Type B pancreatic cell (in vitro differentiated cells): ENCODE results near the gene OLIG1. TPM values are rescaled to one million over a fixed set of nuclear protein-coding genes. Genes with fewer than 3 reads are reported as not detected.

Experiments used
- DNase-seq: peaks from one replicate; pipeline ENCODE4 v3.0.0; 2021; ENCODE audit warnings: mixed read lengths; ENCODE audit not compliant: unreplicated experiment; ENCODE audit errors: extremely low spot score
- H3K27ac Mint-ChIP-seq: 2 replicates; pipeline ENCODE4 v1.8.0; 2021; ENCODE audit warnings: mild to moderate bottlenecking, mixed read lengths
- H3K27me3 Mint-ChIP-seq: 2 replicates; pipeline ENCODE4 v1.8.0; 2021; ENCODE audit warnings: mixed read lengths
- H3K36me3 Mint-ChIP-seq: 2 replicates; pipeline ENCODE4 v1.8.0; 2021; ENCODE audit warnings: mixed read lengths
- H3K4me1 Mint-ChIP-seq: one replicate; pipeline ENCODE4 v1.8.0; 2021; ENCODE audit warnings: mixed read lengths; ENCODE audit not compliant: unreplicated experiment
- H3K4me3 Mint-ChIP-seq: 2 replicates; pipeline ENCODE4 v1.8.0; 2021; ENCODE audit warnings: mild to moderate bottlenecking, mixed read lengths
- H3K9me3 Mint-ChIP-seq: 2 replicates; pipeline ENCODE4 v1.8.0; 2021; ENCODE audit warnings: mixed read lengths
- total RNA-seq: library from RNA; stranded (reverse); gene quantifications from 2 replicates; pipeline ENCODE4 v1.2.1, GENCODE V29; 2021; ENCODE audit warnings: low replicate concordance
- TF ChIP-seq, protein P1 (sequence below): fragments of 200-600 bp; sonication (generic); conservative IDR thresholded peaks from 2 replicates; pipeline ENCODE4 v1.5.0; 2021; ENCODE audit warnings: antibody characterized with exemption, mild to moderate bottlenecking

Gene OLIG1
- total RNA-seq, 1 donor from 2014 or later, result 2.8 TPM

DNA sequence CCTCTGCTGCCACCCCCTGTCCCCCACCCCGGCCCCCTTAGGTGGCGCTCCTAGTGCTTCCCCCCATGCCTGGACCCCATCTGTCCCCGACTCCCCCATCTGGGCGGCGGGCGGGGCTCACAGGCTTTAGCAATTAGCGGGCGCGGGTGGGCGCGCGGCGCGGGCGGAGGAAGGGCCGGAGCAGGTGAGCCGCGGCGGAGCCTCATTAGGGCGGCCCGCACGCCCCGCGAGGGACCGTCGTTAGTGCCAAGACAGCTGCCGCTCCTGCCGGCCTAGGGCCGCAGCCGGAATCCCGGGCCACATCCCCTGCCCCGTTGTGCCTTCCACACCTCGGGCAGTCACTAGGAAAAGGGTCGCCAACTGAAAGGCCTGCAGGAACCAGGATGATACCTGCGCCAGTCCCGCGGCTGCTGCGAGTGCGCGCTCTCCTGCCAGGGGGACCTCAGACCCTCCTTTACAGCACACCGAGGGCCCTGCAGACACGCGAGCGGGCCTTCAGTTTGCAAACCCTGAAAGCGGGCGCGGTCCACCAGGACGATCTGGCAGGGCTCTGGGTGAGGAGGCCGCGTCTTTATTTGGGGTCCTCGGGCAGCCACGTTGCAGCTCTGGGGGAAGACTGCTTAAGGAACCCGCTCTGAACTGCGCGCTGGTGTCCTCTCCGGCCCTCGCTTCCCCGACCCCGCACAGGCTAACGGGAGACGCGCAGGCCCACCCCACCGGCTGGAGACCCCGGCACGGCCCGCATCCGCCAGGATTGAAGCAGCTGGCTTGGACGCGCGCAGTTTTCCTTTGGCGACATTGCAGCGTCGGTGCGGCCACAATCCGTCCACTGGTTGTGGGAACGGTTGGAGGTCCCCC lies 36.6 kb upstream of the OLIG1 start:
- H3K4me3 Mint-ChIP-seq, result no peak overlapping the region
- H3K27ac Mint-ChIP-seq, result no peak overlapping the region
- no peak for DNase-seq
- TF ChIP-seq, protein P1, sequence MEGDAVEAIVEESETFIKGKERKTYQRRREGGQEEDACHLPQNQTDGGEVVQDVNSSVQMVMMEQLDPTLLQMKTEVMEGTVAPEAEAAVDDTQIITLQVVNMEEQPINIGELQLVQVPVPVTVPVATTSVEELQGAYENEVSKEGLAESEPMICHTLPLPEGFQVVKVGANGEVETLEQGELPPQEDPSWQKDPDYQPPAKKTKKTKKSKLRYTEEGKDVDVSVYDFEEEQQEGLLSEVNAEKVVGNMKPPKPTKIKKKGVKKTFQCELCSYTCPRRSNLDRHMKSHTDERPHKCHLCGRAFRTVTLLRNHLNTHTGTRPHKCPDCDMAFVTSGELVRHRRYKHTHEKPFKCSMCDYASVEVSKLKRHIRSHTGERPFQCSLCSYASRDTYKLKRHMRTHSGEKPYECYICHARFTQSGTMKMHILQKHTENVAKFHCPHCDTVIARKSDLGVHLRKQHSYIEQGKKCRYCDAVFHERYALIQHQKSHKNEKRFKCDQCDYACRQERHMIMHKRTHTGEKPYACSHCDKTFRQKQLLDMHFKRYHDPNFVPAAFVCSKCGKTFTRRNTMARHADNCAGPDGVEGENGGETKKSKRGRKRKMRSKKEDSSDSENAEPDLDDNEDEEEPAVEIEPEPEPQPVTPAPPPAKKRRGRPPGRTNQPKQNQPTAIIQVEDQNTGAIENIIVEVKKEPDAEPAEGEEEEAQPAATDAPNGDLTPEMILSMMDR, result no peak
- no peaks in the 10 kb centered on the region for H3K36me3 Mint-ChIP-seq
- no peaks in the 10 kb centered on the region for H3K9me3 Mint-ChIP-seq
- no peaks in the 10 kb centered on the region for H3K4me1 Mint-ChIP-seq
- H3K27me3 Mint-ChIP-seq, result peaks cover 88% of the 10 kb centered on the region

DNA sequence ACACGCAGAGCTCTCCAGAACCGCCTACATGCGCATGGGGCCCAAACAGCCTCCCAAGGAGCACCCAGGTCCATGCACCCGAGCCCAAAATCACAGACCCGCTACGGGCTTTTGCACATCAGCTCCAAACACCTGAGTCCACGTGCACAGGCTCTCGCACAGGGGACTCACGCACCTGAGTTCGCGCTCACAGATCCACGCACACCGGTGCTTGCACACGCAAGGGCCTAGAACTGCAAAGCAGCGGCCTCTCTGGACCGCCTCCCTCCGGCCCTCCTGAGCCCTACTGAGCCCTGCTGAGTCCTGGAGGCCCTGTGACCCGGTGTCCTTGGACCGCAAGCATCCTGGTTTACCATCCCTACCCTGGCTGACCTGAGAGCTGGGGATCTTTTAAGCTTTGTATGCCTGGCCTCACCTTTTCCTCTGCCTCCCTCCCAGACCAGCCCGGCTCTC lies 36.0 kb upstream of the OLIG1 start:
- DNase-seq, result no peak
- H3K9me3 Mint-ChIP-seq, result no peaks in the 10 kb centered on the region
- no peak overlapping the region for H3K4me3 Mint-ChIP-seq
- H3K27me3 Mint-ChIP-seq, result peaks cover 87% of the 10 kb centered on the region
- TF ChIP-seq, protein P1, result no peak
- H3K36me3 Mint-ChIP-seq, result no peaks in the 10 kb centered on the region
- H3K27ac Mint-ChIP-seq, result no peak overlapping the region
- no peaks in the 10 kb centered on the region for H3K4me1 Mint-ChIP-seq

DNA sequence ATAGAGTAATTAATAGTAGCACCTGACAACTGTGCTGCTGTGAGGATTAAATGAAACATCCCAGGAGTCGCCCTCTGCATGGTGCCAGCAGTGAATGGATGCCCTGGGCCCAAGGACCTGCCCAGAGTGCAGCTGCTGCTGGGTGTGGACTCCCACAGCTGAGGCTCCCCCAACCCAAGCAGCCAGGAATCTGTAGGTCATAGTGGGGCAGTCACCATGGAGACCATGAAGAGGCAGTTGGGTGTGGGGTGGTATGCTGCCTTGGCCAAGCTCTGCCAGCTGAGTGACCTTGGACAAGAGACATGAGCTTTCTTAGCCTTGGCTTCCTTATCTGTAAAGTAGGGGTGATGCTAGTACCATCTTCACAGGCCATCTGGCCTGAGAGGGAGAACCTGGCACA lies 34.8 kb upstream of the OLIG1 start:
- TF ChIP-seq, protein P1, result no peak
- Mint-ChIP-seq H3K36me3 (no peaks in the 10 kb centered on the region), H3K4me3 (no peak overlapping the region), H3K4me1 (no peaks in the 10 kb centered on the region), H3K9me3 (no peaks in the 10 kb centered on the region), H3K27me3 (peaks cover 83% of the 10 kb centered on the region), H3K27ac (no peak overlapping the region)
- DNase-seq, result no peak

DNA sequence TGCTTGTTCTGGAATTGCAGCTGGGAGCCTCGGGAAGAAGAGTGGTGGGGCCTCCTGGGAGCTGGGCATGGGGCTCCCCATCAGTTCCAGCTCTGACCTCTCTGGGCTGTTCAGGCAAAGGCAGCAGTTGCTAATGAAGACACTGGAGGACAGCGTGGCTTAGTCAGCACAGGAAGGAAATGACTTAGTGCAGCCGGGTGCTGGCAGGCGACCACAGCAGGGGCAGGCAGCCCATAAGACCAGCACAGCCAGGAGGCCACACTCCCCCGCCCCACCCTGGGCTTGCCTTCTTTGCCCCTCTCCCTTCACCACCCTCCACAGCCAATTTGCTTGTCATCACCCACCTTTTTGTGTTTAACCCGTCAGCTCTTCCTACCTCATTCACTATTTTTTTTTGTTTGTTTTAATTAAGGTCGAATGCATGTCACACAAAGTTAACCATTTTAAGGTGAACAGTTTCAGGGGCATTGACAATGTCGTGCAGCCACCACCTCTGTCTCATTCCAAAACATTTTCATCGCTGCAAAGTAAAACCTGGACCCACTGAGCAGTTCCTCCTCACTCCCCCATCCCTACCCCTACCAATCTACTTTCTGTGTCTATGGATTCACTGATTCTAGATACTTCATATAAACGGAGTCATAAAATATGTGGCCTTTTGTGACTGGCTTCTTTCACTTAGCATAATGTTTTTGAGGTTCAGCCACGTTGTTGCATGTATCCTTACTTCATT lies 33.3 kb upstream of the OLIG1 start:
- H3K36me3 Mint-ChIP-seq, result no peaks in the 10 kb centered on the region
- H3K27me3 Mint-ChIP-seq, result peaks cover 83% of the 10 kb centered on the region
- no peak overlapping the region for H3K4me3 Mint-ChIP-seq
- no peaks in the 10 kb centered on the region for H3K4me1 Mint-ChIP-seq
- DNase-seq, result no peak
- H3K27ac Mint-ChIP-seq, result no peak overlapping the region
- no peaks in the 10 kb centered on the region for H3K9me3 Mint-ChIP-seq
- TF ChIP-seq, protein P1, result no peak

DNA sequence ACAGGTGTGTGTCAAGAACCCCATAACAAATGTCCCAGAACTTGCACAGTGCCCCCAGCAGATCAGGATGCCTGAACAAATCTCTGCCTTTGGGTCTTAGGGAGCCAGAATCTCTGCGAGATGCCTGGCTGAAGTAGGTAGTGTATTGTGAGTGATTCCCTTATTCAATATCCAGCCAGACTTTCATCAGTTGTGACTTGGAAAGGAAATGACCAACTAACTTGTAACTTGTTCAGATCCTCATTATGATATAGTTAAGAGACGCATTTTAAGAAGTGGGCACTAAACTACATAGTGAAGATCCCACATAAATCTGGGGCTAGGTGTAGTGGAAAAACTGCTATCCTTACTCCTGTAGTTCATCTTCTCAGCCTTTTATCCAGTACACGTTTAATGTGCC lies 32.4 kb upstream of the OLIG1 start:
- TF ChIP-seq, protein P1, result no peak
- no peak overlapping the region for H3K27ac Mint-ChIP-seq
- H3K4me3 Mint-ChIP-seq, result no peak overlapping the region
- H3K27me3 Mint-ChIP-seq, result peaks cover 80% of the 10 kb centered on the region
- no peak for DNase-seq
- no peaks in the 10 kb centered on the region for H3K9me3 Mint-ChIP-seq
- no peaks in the 10 kb centered on the region for H3K36me3 Mint-ChIP-seq
- no peaks in the 10 kb centered on the region for H3K4me1 Mint-ChIP-seq
